HEK293 (cell line): ENCODE measurements around the gene CUEDC1.

ENCODE experiments used
- FEZF1 ChIP-seq: fragments of 450-650 bp; formaldehyde crosslinking; IDR thresholded peaks from 2 replicates; pipeline ENCODE4 v1.5.1; 2016; ENCODE audit warnings: missing biosample characterization, missing genetic modification characterization
- GLI2 ChIP-seq: fragments of 450-650 bp; formaldehyde crosslinking; IDR thresholded peaks from 2 replicates; pipeline ENCODE4; 2017; ENCODE audit warnings: missing biosample characterization, missing genetic modification characterization, low read depth, borderline replicate concordance
- KLF8 ChIP-seq: fragments of 450-650 bp; formaldehyde crosslinking; IDR thresholded peaks from 2 replicates; pipeline ENCODE4 v1.5.1; 2016; ENCODE audit warnings: missing biosample characterization, missing genetic modification characterization
- SP2 ChIP-seq: fragments of 450-650 bp; formaldehyde crosslinking; IDR thresholded peaks from 2 replicates; pipeline ENCODE4 v1.5.1; 2016; ENCODE audit warnings: missing biosample characterization, missing genetic modification characterization
- ZNF274 ChIP-seq, 2 experiments: fragments of 200-500 bp in 1 of 2; fragments of 450-650 bp in 1 of 2; sonication (Bioruptor generic) in 1 of 2; formaldehyde crosslinking in 1 of 2; IDR thresholded peaks; 2 replicates each; pipeline versions ENCODE4 v1.5.1 to v1.6.1; 2014 to 2016; ENCODE audit warnings: borderline replicate concordance in 1 of 2, inconsistent platforms in 1 of 2, low read length in 1 of 2, missing biosample characterization in 1 of 2, missing genetic modification characterization in 1 of 2
- ZNF560 ChIP-seq: fragments of 450-650 bp; formaldehyde crosslinking; IDR thresholded peaks from 2 replicates; pipeline ENCODE4 v1.5.1; 2017; ENCODE audit warnings: missing biosample characterization, missing genetic modification characterization, borderline replicate concordance
- ZNF707 ChIP-seq: fragments of 450-650 bp; formaldehyde crosslinking; IDR thresholded peaks from 2 replicates; pipeline ENCODE4 v1.5.1; 2016; ENCODE audit warnings: missing biosample characterization, missing genetic modification characterization
- ZSCAN23 ChIP-seq: fragments of 450-650 bp; formaldehyde crosslinking; IDR thresholded peaks from 2 replicates; pipeline ENCODE4 v1.5.1; 2016; ENCODE audit warnings: missing biosample characterization, missing genetic modification characterization
- TF ChIP-seq, protein P1 (sequence below): fragments of 450-650 bp; formaldehyde crosslinking; IDR thresholded peaks from 2 replicates; pipeline ENCODE4 v1.5.1; 2016; ENCODE audit warnings: missing biosample characterization, missing genetic modification characterization
- TF ChIP-seq, protein P2 (sequence below): fragments of 450-650 bp; IDR thresholded peaks from 2 replicates; pipeline ENCODE4 v1.5.1; 2018; ENCODE audit warnings: missing biosample characterization, missing genetic modification characterization
- TF ChIP-seq, protein P3 (sequence below): fragments of 450-650 bp; formaldehyde crosslinking; IDR thresholded peaks from 2 replicates; pipeline ENCODE4 v1.5.1; 2016; ENCODE audit warnings: missing biosample characterization, missing genetic modification characterization
- TF ChIP-seq, protein P4 (sequence below): fragments of 450-650 bp; formaldehyde crosslinking; IDR thresholded peaks from 2 replicates; pipeline ENCODE4 v1.5.1; 2016; ENCODE audit warnings: missing biosample characterization, missing genetic modification characterization
- TF ChIP-seq, protein P5 (sequence below): fragments of 450-650 bp; formaldehyde crosslinking; IDR thresholded peaks from 2 replicates; pipeline ENCODE4 v1.5.1; 2016; ENCODE audit warnings: missing biosample characterization, missing genetic modification characterization
- TF ChIP-seq, protein P6 (sequence below): fragments of 450-650 bp; formaldehyde crosslinking; IDR thresholded peaks from 2 replicates; pipeline ENCODE4 v1.5.1; 2017; ENCODE audit warnings: missing biosample characterization, missing genetic modification characterization

DNA sequence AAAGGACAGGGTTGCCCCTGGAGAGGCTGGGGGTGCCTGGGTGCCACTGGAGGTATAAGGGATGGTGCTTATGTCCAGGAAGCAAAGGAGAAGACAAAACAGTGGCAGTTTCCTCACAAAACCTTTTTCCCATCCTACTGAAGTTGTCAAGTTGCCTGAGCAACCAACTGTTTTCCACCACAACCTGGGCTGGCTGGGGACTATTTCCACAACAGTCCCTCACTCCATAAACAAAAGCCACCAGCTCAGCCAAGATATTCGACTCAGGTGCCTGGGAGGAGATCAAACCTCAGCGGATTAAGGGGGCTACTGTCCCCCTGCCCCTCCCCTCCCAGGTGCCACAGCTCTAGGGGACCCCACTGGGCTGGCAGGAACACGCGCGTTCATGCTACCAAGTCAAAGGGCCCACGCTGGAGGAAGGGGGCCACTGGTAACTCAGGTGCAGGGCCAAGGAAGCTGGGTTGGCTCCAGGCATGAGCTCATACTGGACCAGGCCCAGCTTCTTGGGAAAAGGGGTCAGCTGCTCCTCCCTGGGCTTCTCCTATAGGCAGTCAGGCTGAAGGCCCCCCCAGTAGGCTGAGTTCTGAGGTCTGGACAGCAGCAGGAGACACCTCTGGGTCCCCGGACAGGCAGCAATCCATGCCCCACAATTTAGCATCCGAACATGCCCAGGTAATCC is 59.7 kb downstream of the CUEDC1 start:
- TF ChIP-seq, protein P1, sequence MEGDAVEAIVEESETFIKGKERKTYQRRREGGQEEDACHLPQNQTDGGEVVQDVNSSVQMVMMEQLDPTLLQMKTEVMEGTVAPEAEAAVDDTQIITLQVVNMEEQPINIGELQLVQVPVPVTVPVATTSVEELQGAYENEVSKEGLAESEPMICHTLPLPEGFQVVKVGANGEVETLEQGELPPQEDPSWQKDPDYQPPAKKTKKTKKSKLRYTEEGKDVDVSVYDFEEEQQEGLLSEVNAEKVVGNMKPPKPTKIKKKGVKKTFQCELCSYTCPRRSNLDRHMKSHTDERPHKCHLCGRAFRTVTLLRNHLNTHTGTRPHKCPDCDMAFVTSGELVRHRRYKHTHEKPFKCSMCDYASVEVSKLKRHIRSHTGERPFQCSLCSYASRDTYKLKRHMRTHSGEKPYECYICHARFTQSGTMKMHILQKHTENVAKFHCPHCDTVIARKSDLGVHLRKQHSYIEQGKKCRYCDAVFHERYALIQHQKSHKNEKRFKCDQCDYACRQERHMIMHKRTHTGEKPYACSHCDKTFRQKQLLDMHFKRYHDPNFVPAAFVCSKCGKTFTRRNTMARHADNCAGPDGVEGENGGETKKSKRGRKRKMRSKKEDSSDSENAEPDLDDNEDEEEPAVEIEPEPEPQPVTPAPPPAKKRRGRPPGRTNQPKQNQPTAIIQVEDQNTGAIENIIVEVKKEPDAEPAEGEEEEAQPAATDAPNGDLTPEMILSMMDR, result no peak
- TF ChIP-seq ZNF274 (IDR thresholded peaks at IDR 0.05; ENCODE audit: low read length) (no peak), ZNF274 (tag by site-specific recombination; IDR thresholded peaks at IDR 0.05; ENCODE audit: borderline replicate concordance) (no peak), ZNF560 (no peak), KLF8 (no peak), FEZF1 (tag by site-specific recombination) (no peak), ZSCAN23 (tag by site-specific recombination) (no peak), SP2 (no peak), ZNF707 (tag by site-specific recombination) (no peak), GLI2 (tag by site-specific recombination) (no peak)
- TF ChIP-seq, protein P2, sequence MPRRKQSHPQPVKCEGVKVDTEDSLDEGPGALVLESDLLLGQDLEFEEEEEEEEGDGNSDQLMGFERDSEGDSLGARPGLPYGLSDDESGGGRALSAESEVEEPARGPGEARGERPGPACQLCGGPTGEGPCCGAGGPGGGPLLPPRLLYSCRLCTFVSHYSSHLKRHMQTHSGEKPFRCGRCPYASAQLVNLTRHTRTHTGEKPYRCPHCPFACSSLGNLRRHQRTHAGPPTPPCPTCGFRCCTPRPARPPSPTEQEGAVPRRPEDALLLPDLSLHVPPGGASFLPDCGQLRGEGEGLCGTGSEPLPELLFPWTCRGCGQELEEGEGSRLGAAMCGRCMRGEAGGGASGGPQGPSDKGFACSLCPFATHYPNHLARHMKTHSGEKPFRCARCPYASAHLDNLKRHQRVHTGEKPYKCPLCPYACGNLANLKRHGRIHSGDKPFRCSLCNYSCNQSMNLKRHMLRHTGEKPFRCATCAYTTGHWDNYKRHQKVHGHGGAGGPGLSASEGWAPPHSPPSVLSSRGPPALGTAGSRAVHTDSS (tag by site-specific recombination), result no peak
- TF ChIP-seq, protein P3, sequence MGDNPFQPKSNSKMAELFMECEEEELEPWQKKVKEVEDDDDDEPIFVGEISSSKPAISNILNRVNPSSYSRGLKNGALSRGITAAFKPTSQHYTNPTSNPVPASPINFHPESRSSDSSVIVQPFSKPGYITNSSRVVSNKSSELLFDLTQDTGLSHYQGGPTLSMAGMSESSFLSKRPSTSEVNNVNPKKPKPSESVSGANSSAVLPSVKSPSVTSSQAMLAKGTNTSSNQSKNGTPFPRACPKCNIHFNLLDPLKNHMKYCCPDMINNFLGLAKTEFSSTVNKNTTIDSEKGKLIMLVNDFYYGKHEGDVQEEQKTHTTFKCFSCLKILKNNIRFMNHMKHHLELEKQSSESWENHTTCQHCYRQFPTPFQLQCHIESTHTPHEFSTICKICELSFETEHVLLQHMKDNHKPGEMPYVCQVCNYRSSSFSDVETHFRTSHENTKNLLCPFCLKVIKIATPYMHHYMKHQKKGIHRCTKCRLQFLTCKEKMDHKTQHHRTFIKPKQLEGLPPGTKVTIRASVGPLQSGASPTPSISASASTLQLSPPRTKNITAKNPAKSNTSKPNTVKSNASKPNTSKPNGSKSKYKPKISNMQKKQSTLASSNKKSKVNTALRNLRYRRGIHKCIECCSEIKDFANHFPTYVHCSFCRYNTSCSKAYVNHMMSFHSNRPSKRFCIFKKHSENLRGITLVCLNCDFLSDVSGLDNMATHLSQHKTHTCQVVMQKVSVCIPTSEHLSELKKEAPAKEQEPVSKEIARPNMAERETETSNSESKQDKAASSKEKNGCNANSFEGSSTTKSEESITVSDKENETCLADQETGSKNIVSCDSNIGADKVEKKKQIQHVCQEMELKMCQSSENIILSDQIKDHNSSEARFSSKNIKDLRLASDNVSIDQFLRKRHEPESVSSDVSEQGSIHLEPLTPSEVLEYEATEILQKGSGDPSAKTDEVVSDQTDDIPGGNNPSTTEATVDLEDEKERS (tag by site-specific recombination), result no peak
- TF ChIP-seq, protein P4, sequence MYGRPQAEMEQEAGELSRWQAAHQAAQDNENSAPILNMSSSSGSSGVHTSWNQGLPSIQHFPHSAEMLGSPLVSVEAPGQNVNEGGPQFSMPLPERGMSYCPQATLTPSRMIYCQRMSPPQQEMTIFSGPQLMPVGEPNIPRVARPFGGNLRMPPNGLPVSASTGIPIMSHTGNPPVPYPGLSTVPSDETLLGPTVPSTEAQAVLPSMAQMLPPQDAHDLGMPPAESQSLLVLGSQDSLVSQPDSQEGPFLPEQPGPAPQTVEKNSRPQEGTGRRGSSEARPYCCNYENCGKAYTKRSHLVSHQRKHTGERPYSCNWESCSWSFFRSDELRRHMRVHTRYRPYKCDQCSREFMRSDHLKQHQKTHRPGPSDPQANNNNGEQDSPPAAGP, result no peak
- TF ChIP-seq, protein P5, sequence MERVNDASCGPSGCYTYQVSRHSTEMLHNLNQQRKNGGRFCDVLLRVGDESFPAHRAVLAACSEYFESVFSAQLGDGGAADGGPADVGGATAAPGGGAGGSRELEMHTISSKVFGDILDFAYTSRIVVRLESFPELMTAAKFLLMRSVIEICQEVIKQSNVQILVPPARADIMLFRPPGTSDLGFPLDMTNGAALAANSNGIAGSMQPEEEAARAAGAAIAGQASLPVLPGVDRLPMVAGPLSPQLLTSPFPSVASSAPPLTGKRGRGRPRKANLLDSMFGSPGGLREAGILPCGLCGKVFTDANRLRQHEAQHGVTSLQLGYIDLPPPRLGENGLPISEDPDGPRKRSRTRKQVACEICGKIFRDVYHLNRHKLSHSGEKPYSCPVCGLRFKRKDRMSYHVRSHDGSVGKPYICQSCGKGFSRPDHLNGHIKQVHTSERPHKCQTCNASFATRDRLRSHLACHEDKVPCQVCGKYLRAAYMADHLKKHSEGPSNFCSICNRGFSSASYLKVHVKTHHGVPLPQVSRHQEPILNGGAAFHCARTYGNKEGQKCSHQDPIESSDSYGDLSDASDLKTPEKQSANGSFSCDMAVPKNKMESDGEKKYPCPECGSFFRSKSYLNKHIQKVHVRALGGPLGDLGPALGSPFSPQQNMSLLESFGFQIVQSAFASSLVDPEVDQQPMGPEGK (tag by site-specific recombination), result no peak
- TF ChIP-seq, protein P6, sequence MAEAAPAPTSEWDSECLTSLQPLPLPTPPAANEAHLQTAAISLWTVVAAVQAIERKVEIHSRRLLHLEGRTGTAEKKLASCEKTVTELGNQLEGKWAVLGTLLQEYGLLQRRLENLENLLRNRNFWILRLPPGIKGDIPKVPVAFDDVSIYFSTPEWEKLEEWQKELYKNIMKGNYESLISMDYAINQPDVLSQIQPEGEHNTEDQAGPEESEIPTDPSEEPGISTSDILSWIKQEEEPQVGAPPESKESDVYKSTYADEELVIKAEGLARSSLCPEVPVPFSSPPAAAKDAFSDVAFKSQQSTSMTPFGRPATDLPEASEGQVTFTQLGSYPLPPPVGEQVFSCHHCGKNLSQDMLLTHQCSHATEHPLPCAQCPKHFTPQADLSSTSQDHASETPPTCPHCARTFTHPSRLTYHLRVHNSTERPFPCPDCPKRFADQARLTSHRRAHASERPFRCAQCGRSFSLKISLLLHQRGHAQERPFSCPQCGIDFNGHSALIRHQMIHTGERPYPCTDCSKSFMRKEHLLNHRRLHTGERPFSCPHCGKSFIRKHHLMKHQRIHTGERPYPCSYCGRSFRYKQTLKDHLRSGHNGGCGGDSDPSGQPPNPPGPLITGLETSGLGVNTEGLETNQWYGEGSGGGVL, result no peak
